Brain microvascular endothelial cell (primary cell): ENCODE data around the gene GBX2.

Experiments
- DNase-seq: peaks from one replicate; pipeline ENCODE4 v3.0.0-alpha.2; 2020
- H3K27ac ChIP-seq: fragments of 250-450 bp; sonication (Bioruptor Pico); 2 replicates; pipeline ENCODE4 v1.5.1; 2020; ENCODE audit warnings: mild to moderate bottlenecking, moderate library complexity
- H3K27me3 ChIP-seq: fragments of 250-450 bp; sonication (Bioruptor Pico); replicated peaks from 2 replicates; pipeline ENCODE4 v1.5.1; 2020; ENCODE audit warnings: mild to moderate bottlenecking
- H3K36me3 ChIP-seq: fragments of 250-450 bp; sonication (Bioruptor Pico); replicated peaks from 2 replicates; pipeline ENCODE4 v1.5.1; 2020; ENCODE audit warnings: mild to moderate bottlenecking
- H3K4me3 ChIP-seq: 2 replicates; pipeline ENCODE4 v1.5.1; 2011; ENCODE audit warnings: low read depth, mild to moderate bottlenecking, control low read depth, low read length, moderate library complexity
- in situ Hi-C: cut with HindIII; loops from 2 replicates; pipeline ENCODE4 v1.10.0; 2017; ENCODE audit warnings: low sequenced_read_pairs, low pct_ligation_motif_present
- TF ChIP-seq, protein P1 (sequence below): IDR thresholded peaks from 2 replicates; pipeline ENCODE4 v1.5.1; 2011; ENCODE audit warnings: low read depth, mild to moderate bottlenecking, moderate library complexity, low read length, control low read depth, inconsistent platforms; ENCODE audit errors: missing control alignments

The GBX2 gene

DNA sequence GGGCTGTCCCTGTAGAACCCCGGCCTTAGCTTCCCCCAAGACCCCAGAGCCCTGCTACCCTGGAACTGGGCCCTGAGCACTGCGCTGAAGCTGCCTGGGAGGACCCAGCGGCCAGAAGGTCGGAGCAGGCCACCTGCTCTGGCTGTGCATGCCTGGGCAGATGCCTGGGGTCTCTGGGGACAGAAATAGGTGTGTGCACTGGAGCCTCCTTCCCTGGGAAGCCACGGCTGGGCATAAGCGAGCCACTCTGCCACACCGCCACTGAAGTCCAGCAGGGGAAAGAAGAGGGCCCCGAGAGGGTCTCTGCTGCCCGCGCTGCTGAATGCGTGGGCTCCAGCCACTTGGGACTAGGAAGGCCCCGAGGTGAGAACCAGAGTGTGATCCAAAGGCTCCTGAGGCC, 6.7 kb downstream of the GBX2 start:
- Histone ChIP-seq H3K27me3 (peaks cover 12% of the 10 kb centered on the region), H3K36me3 (no peaks in the 10 kb centered on the region), H3K27ac (no peak overlapping the region), H3K4me3 (no peak overlapping the region)
- DNase-seq: no peak
- in situ Hi-C loops: no loop called here
- TF ChIP-seq, protein P1, sequence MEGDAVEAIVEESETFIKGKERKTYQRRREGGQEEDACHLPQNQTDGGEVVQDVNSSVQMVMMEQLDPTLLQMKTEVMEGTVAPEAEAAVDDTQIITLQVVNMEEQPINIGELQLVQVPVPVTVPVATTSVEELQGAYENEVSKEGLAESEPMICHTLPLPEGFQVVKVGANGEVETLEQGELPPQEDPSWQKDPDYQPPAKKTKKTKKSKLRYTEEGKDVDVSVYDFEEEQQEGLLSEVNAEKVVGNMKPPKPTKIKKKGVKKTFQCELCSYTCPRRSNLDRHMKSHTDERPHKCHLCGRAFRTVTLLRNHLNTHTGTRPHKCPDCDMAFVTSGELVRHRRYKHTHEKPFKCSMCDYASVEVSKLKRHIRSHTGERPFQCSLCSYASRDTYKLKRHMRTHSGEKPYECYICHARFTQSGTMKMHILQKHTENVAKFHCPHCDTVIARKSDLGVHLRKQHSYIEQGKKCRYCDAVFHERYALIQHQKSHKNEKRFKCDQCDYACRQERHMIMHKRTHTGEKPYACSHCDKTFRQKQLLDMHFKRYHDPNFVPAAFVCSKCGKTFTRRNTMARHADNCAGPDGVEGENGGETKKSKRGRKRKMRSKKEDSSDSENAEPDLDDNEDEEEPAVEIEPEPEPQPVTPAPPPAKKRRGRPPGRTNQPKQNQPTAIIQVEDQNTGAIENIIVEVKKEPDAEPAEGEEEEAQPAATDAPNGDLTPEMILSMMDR: no peak

DNA sequence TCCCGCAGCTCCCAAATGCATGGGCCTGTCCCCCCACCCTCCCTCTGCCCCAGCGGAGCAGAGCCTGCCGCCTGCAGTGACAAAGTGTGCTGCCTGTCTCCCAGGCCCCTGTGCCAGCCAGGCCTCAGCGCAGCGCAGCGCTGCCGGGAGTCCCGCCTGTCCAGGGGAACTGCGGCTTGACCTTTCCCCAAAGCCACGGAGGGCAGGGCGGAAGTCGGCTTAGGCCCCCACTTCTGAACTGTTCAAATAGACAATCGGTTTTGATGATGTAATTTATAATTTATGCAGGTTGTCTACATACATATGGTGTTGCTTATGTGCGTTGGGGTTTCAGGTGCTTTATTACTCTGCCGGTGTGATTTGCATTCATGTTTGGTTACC, 7.1 kb downstream of the GBX2 start:
- no peak for DNase-seq
- Histone ChIP-seq H3K27ac (no peak overlapping the region), H3K4me3 (no peak overlapping the region), H3K36me3 (no peaks in the 10 kb centered on the region), H3K27me3 (peaks cover 12% of the 10 kb centered on the region)
- TF ChIP-seq, protein P1: no peak
- in situ Hi-C loops: no loop called here

DNA sequence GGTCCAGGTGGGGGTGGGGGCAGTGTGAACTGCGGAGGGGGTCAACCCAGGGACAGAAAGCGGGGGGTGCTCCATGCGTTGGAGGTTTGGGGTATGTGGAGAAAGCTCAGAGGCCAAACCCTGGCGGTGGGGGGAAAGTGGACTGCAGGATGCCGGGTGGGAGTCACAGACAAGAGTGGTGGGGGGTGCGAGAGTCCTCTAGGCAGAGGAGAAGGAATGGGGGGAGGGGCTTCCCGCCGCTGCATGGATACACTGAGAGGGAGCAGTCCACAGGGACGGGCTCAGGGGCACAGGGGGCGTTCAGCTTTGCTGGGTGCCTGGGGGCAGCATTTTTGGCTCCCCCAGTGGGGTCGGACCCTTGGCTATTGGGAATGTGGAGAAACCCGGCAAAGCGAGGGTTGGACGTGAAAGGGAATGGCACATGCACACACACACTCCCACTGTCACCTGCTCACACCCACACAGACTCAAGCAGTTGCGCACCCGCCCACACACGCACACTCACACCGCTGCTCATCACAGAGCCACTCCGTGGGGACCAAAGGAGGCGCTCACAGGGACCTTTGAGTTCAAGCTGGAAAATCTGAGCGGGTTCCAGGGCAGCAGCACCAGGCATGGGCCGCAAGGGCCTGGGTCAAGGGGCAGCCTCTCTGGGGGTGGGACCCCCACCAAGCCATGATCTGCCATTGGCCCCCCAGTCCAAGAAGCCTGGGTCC, 7.7 kb downstream of the GBX2 start:
- H3K36me3 ChIP-seq: no peaks in the 10 kb centered on the region
- TF ChIP-seq, protein P1: no peak
- H3K27me3 ChIP-seq: peaks cover 12% of the 10 kb centered on the region
- no peak overlapping the region for H3K4me3 ChIP-seq
- in situ Hi-C loops: no loop called here
- no peak overlapping the region for H3K27ac ChIP-seq
- no peak for DNase-seq

DNA sequence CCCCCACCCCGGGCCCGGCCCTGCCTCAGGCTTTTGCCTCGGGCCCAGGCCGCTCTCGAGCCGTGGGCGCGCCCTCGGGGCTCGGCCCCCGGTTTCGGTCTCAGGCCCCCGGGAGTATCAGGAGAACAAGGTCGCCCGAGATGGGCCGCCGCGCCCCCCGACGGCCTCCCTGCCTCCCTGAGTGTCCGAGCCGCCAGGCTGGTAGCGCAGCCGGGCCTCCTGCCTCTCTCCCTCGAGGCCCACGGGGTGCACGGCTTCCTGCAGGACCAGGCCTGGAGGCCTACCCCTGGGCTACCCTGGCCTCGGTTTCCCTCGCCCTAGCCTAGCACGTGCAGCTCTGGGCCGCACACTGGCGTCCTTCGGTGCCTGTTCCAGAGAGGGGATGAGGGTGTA, 8.4 kb downstream of the GBX2 start:
- no peak for DNase-seq
- in situ Hi-C loops: no loop called here
- TF ChIP-seq, protein P1: no peak
- no peak overlapping the region for H3K4me3 ChIP-seq
- H3K27ac ChIP-seq: no peak overlapping the region
- peaks cover 12% of the 10 kb centered on the region for H3K27me3 ChIP-seq
- H3K36me3 ChIP-seq: no peaks in the 10 kb centered on the region

DNA sequence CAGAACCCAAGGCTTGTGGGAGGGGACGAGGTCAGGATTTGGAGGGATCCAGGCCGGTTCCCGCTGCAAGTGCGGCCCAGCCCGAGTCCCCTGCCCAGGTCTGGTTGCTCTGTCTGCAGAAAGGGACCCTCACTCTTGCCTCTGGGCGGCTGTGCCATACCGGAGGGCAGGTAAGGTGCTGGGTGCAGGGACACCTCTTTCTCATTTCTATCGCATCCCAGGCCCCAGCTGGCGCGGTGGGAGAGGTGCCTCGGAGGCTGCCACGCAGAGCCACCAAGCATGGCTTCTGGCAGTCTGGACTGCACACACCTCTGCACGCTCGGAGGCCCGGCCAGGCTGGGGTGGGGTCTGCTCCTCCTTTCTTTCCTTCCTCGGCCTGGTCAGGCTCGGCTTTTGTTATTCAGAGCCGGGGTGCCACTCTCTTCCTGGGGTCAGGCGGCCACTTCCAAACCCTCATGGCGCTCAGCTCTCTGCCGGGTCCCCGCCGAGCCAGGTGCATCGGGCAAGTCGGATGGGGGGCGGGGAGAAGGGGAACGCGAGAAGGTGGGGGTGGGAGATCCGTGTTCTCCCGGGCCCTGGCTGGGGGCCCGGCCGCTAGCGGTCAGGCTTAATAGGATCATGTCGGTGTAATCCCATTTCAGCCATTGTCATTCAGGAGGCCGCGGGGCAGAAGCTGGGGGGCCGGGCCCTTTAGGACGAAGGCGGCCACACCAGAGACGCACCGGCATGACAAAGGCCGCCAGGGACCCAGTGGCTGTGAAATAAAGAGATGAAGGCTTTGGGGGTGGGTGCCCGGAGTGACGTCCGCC, 9.0 kb downstream of the GBX2 start:
- no peak overlapping the region for H3K4me3 ChIP-seq
- TF ChIP-seq, protein P1: no peak
- H3K27ac ChIP-seq: no peak overlapping the region
- H3K27me3 ChIP-seq: peaks cover 9% of the 10 kb centered on the region
- no peaks in the 10 kb centered on the region for H3K36me3 ChIP-seq
- DNase-seq: no peak
- in situ Hi-C loops: no loop called here
